Aorta (tissue), 5 donors: ENCODE measurements around the gene KCNH8. TPM values are rescaled to one million over a fixed set of nuclear protein-coding genes. Genes with fewer than 3 reads are reported as not detected.

Experiments
- ATAC-seq: fragments of 200-7000 bp; cut with Tn5 transposase; one replicate; pipeline ENCODE4 v1.9.1; 2022; ENCODE audit warnings: moderate library complexity; ENCODE audit not compliant: low FRiP score
- DNase-seq, 2 donors: peaks; one replicate each; pipeline ENCODE4 v3.0.0-alpha.2; 2020
- H3K27ac ChIP-seq, 2 donors: one replicate each; pipeline ENCODE4 v1.5.1; 2013; ENCODE audit warnings: low read length in 2 of 2, mild to moderate bottlenecking in 2 of 2, moderate library complexity in 2 of 2, control low read depth in 1 of 2, inconsistent platforms in 1 of 2, low read depth in 1 of 2
- H3K27me3 ChIP-seq, 2 donors: one replicate each; pipeline ENCODE4 v1.6.1; 2013; ENCODE audit warnings: control low read depth in 1 of 2, low read length in 1 of 2, mild to moderate bottlenecking in 1 of 2, moderate library complexity in 1 of 2; ENCODE audit not compliant: insufficient read depth in 2 of 2, control insufficient read depth in 1 of 2
- H3K36me3 ChIP-seq, 2 donors: one replicate each; pipeline ENCODE4 v1.6.1; 2013; ENCODE audit warnings: control low read depth in 1 of 2, low read length in 1 of 2, mild to moderate bottlenecking in 1 of 2; ENCODE audit not compliant: insufficient read depth in 2 of 2, control insufficient read depth in 1 of 2
- H3K4me1 ChIP-seq, 2 donors: one replicate each; pipeline ENCODE4 v1.6.1; 2013; ENCODE audit warnings: low read length in 2 of 2, control low read depth in 1 of 2, mild to moderate bottlenecking in 1 of 2, moderate library complexity in 1 of 2; ENCODE audit not compliant: insufficient read depth in 2 of 2, control insufficient read depth in 1 of 2
- H3K4me3 ChIP-seq, 2 donors: one replicate each; pipeline ENCODE4 v1.5.1; 2013; ENCODE audit warnings: low read length in 2 of 2, control low read depth in 1 of 2, mild to moderate bottlenecking in 1 of 2
- H3K9me3 ChIP-seq: one replicate; pipeline ENCODE4 v1.6.1; 2013; ENCODE audit warnings: mild to moderate bottlenecking, low read length; ENCODE audit not compliant: control insufficient read depth
- WGBS, 2 donors: extraction: QIAGEN DNeasy Blood & Tissue Kit; methylation state at CpG; one replicate each; pipeline ENCODE4 v1.1.7; 2013; 5-methylcytosine and 5-hydroxymethylcytosine counted together
- intact Hi-C, 2 donors: fragments of 100-400 bp; cut with DNase I; formaldehyde crosslinking; loops; one replicate each; pipeline versions ENCODE4 v1.14.2 to v1.15.0; 2022
- polyA plus RNA-seq, 2 donors: library from polyadenylated mRNA; stranded (reverse); fragments of 200-250 nt; gene quantifications; one replicate each; pipeline ENCODE4 v1.2.3, GENCODE V29; 2013
- total RNA-seq, 2 donors: library from RNA; stranded (reverse); fragmentation: NEBNext Ultra II Directional; extraction: Animal tissue kit (Norgen Biotek cat#: 25700); gene quantifications; one replicate each; pipeline ENCODE4 v1.2.1, GENCODE V29; 2021
- donor health status: healthy with polysubstance abuse.
- donor health status: Bipolar disorder and iron deficiency.
- donor health status: DM: no; HTN: no; CAD: no.
- donor health status: DM: no; HTN: no; CAD: no.
- donor health status: DM: yes; HTN: yes; CAD: no.

The KCNH8 gene
- total and polyA plus RNA-seq, 4 donors, result 0.13 to 0.29 (median 0.15) TPM; not detected in 1

DNA sequence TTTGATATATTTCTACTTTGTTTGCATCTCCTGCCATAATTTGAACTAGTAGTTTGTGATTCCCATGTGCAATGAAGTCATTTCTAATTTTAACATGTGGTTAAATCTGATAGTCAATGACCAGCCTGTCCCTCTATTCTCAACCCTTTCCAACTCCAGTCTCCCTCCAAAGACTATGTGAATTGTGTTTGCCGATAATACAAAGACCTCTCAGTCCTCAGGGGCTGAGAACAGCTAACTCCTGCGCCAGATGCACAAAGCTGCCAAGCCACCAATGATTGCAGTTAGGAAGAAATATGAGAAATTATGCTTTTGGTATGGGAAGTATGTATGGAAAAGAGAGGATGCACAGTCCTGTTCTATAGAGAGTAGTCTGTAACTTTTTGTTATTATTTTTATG is 54.0 kb downstream of the KCNH8 start:
- no peak for DNase-seq
- no peaks in the 10 kb centered on the region for H3K36me3 ChIP-seq
- H3K27me3 ChIP-seq, result no peaks in the 10 kb centered on the region
- no peak overlapping the region for H3K4me3 ChIP-seq
- no peaks in the 10 kb centered on the region for H3K9me3 ChIP-seq
- no peak for ATAC-seq
- H3K4me1 ChIP-seq, result no peaks in the 10 kb centered on the region
- intact Hi-C loops, result no loop called here
- WGBS, 2 donors, result 47 to 49% methylated on average over 2 of the region's 2 CpGs
- H3K27ac ChIP-seq, result no peak overlapping the region

DNA sequence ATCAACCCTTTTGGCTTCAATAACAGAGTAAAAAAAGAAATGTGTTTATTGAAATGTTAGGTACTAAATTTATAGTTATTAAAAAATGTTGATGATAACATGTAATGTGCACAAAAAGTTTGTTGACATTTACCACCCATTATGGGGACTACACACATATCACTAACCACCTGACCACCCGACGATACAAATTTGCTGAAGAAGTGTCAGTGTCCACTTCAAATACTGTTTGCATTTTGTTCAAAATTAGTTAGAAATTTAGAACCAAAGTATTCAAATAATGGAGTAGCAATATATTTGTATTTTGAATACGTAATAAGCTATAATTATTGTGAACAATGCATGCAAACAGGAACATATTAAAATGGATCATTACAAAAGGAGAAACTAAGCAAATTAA is 54.4 kb downstream of the KCNH8 start:
- WGBS, 2 donors, result 90 to 91% methylated on average over 3 of the region's 3 CpGs
- ATAC-seq (no peak), DNase-seq (no peak)
- H3K4me3 ChIP-seq, result no peak overlapping the region
- no peak overlapping the region for H3K27ac ChIP-seq
- intact Hi-C loops, result no loop called here
- no peaks in the 10 kb centered on the region for H3K4me1 ChIP-seq
- no peaks in the 10 kb centered on the region for H3K27me3 ChIP-seq
- no peaks in the 10 kb centered on the region for H3K9me3 ChIP-seq
- H3K36me3 ChIP-seq, result no peaks in the 10 kb centered on the region

DNA sequence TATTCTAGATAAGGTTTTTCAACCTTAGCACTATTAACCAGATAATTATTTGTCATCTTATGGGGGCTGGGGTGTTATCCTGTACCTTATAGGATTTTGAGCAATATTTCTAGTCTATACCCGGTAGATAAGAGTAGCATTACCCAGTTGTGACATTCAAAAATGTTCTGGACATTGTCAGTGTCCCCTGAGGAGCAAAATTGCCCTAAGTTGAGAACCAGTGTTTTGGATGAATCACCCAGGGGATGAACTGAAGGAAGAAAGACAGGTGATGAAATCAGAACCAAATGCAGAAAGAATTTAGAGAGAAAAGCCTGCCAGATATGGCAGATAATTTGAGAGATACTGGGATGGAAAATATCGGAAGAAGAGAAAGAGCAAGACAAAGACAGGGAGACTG is 58.2 kb downstream of the KCNH8 start:
- Histone ChIP-seq H3K27ac (no peak overlapping the region), H3K4me1 (no peaks in the 10 kb centered on the region), H3K36me3 (no peaks in the 10 kb centered on the region), H3K27me3 (no peaks in the 10 kb centered on the region), H3K4me3 (no peak overlapping the region), H3K9me3 (no peaks in the 10 kb centered on the region)
- WGBS, 2 donors, result 63 to 69% methylated on average over 2 of the region's 2 CpGs
- ATAC-seq (no peak), DNase-seq (no peak)
- intact Hi-C loops, result no loop called here

DNA sequence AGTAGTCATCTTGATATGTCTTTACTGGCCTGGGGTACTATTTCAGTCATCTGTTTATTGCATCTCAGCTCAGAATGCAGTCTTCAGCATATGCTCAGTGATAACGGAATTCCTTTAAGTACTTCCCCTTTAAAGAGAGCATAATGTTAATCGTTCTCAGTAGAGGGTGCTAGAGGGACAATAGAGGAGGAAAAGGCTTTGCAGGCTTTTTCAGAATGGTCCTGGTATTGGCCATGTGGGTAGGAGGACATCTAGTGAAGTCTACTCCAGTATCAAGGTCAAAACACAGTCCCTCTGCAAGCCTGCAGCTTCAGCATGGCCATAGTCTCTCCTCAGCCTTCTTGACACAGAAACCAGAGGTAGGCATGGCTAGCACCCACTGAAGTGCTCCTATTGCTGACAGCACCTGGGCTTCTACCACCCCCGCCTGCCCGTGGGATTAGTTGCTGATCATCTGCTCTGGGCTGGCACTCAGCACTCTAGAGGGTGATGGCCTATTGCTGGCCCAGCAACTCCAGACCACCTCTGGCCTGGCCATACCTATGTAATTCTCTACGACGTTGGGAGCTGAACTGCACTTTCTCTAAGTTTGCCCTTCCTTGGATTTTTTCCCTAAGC is 65.4 kb downstream of the KCNH8 start:
- DNase-seq (no peak), ATAC-seq (no peak)
- H3K36me3 ChIP-seq, result no peaks in the 10 kb centered on the region
- H3K4me3 ChIP-seq, result no peak overlapping the region
- intact Hi-C loops, result no loop called here
- WGBS, 2 donors, result 69 to 71% methylated on average over 6 of the region's 6 CpGs
- H3K9me3 ChIP-seq, result no peaks in the 10 kb centered on the region
- no peak overlapping the region for H3K27ac ChIP-seq
- no peaks in the 10 kb centered on the region for H3K27me3 ChIP-seq
- no peaks in the 10 kb centered on the region for H3K4me1 ChIP-seq

DNA sequence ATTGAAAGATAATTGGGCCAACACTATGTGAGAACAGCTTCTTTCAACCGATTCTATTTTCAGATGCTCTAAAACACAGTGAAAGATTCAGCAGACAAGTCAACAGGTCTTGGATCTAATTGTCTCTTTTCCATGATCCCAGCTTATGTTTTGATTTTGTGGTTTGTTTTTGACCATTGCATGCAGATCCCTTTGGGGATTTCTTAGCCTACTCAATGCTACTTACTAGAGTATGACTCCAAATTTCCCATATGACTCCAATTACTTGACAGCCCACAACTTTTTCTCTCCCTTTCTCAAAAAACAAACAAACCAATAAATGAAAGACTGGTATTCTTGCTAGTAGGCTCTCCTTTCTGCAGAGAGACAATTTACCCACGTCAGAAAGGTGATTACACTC is 67.1 kb downstream of the KCNH8 start:
- intact Hi-C loops, result no loop called here
- Histone ChIP-seq H3K4me1 (no peaks in the 10 kb centered on the region), H3K27ac (no peak overlapping the region), H3K27me3 (no peaks in the 10 kb centered on the region), H3K9me3 (no peaks in the 10 kb centered on the region), H3K36me3 (no peaks in the 10 kb centered on the region), H3K4me3 (no peak overlapping the region)
- DNase-seq, result no peak
- ATAC-seq, result no peak
- 43 to 63% methylated on average over 2 of the region's 2 CpGs for WGBS, 2 donors

DNA sequence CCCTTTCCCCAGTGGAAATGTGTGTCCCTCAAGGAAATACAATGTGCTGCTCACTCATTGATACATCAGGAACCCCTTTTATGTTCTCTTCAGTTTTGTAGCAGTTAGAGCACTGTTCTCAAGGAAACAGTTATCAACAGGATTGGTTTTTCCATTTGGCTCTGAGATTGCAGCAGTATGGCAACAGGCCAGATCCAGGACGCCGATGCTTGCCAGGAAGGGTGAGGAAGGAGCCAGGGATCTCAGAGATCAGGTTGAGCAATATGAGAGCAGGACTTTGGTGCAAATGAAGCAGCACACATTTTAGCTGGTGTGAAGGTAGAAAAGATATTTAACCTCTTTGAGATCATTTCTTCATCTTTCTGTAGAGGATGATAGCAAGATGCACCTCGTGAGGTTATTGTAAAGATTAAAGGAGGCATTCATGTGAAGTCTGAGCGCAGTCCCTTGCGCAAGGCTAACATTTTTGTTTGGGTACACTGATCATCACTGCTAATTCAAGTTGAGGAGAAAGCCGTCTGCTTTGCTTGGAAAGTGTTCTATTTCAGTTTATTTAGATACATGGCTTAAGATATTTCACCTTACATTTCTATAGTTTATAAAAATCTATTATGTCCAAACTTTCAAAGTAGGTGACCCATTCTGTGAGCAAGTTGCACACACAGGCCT is 68.5 kb downstream of the KCNH8 start:
- 57 to 59% methylated on average over 6 of the region's 6 CpGs for WGBS, 2 donors
- H3K27me3 ChIP-seq, result no peaks in the 10 kb centered on the region
- no peak overlapping the region for H3K27ac ChIP-seq
- H3K9me3 ChIP-seq, result no peaks in the 10 kb centered on the region
- intact Hi-C loops, result no loop called here
- H3K4me3 ChIP-seq, result no peak overlapping the region
- H3K36me3 ChIP-seq, result no peaks in the 10 kb centered on the region
- H3K4me1 ChIP-seq, result no peaks in the 10 kb centered on the region
- DNase-seq (peak; percentile 46 to 78), ATAC-seq (no peak)

DNA sequence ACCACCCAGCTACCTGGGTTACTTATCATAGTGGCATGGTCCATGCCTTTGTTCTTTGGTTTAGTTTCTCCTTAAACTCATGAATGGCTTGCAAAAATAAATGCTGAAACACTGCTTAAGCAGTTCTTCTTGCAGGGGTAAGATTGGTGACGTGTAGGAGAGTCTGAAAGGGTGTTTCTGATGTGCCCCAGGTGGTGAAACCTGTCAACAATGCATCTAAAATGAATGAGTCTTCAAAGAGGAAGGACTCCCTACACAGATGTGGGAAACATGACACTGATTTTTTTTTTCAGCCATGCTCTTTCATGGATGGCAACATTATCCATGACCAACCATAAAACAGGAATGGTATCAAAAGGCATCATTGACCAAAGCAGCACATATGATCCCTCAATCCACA is 72.0 kb downstream of the KCNH8 start:
- Histone ChIP-seq H3K27ac (no peak overlapping the region), H3K27me3 (no peaks in the 10 kb centered on the region), H3K9me3 (no peaks in the 10 kb centered on the region), H3K4me3 (no peak overlapping the region), H3K36me3 (no peaks in the 10 kb centered on the region), H3K4me1 (no peaks in the 10 kb centered on the region)
- intact Hi-C loops, result no loop called here
- DNase-seq (no peak), ATAC-seq (no peak)
- WGBS, 2 donors, result 82 to 86% methylated on average over 1 of the region's 1 CpG

DNA sequence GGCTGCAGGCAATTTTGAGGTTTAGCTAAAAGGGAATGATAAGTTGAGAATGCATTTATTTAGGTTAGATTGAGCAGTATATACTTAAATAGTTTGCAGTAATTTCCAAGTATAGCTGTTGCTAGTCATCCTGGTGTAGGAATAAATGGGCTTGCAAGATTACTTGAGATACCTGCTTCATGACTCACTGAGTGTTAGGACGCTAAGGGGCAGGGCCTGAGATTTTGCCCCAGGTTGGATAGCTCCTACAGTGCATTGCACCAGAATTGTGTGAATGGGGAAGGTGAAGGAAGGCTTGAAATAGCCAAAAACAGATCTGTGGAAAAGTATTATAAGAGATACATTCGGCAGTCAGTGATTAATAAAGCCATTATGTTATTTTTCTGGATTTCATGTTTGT is 72.8 kb downstream of the KCNH8 start:
- intact Hi-C loops, result no loop called here
- H3K4me3 ChIP-seq, result no peak overlapping the region
- no peaks in the 10 kb centered on the region for H3K9me3 ChIP-seq

DNA sequence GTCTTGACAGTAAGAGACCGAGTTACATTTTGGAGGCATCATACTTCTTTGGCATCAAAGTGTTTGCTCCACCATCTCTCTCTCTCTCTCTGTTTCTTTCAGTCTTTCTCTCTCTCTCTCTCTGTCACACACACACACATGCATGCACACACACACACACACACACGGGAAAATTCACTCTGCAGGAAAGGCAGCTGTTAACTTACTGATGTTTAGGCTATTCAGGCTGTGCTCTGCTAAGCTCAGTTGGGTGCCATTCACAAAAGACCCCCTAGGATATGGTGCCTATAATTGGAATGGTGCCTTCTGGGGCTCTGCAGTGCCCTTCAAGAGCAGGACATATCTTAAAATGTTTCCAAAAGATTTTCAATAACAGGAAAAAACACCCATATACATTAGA is 78.2 kb downstream of the KCNH8 start:
- no peak overlapping the region for H3K27ac ChIP-seq
- DNase-seq, result no peak
- no peak overlapping the region for H3K4me3 ChIP-seq
- WGBS, 2 donors, result 51 to 55% methylated on average over 2 of the region's 2 CpGs
- H3K4me1 ChIP-seq, result no peaks in the 10 kb centered on the region
- no peaks in the 10 kb centered on the region for H3K36me3 ChIP-seq
- no peaks in the 10 kb centered on the region for H3K27me3 ChIP-seq
- H3K9me3 ChIP-seq, result no peaks in the 10 kb centered on the region
- ATAC-seq, result no peak
- intact Hi-C loops, result no loop called here

More for the DNA sequence above, 72.8 kb downstream of the KCNH8 start:
- H3K27me3 ChIP-seq, result no peaks in the 10 kb centered on the region
- H3K36me3 ChIP-seq, result no peaks in the 10 kb centered on the region
- no peak for ATAC-seq
- WGBS, 2 donors, result 58 to 61% methylated on average over 2 of the region's 2 CpGs
- no peaks in the 10 kb centered on the region for H3K4me1 ChIP-seq
- DNase-seq, result no peak
- no peak overlapping the region for H3K27ac ChIP-seq
